Measurements from ENCODE around the gene RPS19.

DNA sequence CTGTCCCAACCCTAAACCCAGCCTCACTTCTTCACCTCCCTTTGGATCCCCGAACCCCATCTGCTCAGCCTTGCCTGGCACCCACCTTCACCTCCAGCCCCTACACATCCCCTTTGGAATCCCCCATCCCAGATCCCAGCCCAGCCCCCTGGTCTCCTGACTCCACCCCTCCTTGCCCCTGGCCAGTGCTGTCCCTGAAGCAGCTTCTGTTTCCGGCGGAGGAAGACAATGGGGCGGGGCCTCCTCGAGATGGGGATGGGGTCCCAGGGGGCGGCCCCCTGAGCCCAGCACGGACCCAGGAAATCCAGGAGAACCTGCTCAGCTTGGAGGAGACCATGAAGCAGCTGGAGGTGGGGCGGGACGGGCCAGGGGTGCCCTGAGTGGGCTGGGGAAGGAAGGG is 46.2 kb downstream of the RPS19 start:
- TF ChIP-seq, protein P1, sequence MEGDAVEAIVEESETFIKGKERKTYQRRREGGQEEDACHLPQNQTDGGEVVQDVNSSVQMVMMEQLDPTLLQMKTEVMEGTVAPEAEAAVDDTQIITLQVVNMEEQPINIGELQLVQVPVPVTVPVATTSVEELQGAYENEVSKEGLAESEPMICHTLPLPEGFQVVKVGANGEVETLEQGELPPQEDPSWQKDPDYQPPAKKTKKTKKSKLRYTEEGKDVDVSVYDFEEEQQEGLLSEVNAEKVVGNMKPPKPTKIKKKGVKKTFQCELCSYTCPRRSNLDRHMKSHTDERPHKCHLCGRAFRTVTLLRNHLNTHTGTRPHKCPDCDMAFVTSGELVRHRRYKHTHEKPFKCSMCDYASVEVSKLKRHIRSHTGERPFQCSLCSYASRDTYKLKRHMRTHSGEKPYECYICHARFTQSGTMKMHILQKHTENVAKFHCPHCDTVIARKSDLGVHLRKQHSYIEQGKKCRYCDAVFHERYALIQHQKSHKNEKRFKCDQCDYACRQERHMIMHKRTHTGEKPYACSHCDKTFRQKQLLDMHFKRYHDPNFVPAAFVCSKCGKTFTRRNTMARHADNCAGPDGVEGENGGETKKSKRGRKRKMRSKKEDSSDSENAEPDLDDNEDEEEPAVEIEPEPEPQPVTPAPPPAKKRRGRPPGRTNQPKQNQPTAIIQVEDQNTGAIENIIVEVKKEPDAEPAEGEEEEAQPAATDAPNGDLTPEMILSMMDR (IDR thresholded peaks at IDR 0.05), result no peak
- TF ChIP-seq POLR2A (IDR thresholded peaks at IDR 0.05), result no peak

All from prostate gland (tissue), 2 donors.